GM19452 (cell line): ENCODE measurements around the gene MYO18B.

Experiments
- ATAC-seq: cut with Tn5 transposase; IDR thresholded peaks from one replicate; pipeline ENCODE4 v1.9.1; 2021; ENCODE audit not compliant: unreplicated experiment

MYO18B gene

DNA sequence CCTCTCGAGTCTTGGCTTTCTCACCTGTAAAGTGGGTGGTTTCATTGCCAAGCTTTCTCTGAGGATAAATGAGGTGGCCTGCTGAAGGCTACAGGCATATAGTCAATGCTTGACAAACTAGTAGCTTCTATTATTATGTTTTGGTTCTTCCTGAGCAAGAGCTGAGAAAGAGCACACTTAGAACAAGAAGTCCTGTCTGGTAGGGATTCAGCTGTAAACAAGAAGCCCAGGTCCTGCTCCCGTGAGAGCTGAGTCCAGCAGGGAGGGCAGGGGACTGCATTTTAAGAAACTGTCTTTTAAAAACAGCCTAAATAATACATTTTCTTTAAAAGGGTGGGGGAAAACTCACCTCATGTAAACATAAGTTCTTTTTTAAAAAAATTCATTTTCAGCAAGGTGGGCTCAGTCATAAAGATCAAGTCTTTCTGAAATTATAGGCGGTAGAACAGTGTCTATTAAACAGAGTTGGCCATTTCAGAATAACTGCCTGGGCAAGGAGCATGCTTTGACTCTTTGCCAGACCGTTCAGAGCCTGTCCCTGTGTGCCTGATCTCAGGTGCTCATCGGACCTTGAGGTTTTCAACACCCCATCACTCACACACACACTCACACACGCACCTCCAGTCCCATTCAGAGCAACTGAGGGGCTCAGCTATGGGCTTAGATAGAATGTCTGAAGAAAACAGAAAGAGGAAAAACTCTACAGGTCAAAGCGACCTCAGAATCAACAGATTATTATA, 29.2 kb upstream of the MYO18B start:
- ATAC-seq = no peak

DNA sequence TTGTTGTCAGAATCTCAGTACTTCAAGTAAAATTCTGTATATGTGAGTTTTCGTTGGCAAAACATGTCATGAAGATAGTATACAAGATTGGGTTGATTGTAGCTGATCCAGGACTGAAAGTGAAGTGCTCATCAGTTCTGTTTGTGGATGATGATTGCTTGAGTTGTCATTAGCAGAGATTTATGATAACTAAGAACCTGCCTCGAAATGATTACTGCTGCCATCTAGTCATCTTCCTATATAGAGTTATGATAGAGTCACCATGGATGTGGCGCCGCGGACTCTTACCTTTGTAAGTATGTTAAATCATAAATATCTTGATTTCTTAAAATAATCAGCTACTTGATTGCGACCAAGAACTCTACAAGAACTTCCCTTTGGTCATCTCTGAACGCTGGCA, 27.9 kb upstream of the MYO18B start:
- no peak for ATAC-seq

DNA sequence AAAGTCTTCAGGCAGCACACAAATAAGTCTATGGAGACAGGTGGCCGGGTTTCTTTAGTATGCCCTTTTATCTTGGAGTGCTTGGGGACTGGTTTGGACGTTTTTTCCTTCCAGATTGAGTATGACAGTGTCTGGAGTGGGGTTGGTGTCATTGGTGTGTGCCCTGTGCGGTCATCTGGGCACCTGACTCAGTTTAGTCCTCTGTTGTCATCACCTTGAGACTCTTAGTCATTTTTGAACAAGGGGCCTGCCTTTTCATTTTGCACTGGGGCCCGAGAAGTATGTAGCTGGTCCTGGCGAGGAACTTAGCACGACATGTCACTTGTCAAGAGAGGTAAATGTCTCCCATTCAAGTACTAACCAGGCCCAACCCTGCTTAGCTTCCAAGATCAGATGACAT, 27.2 kb upstream of the MYO18B start:
- ATAC-seq = no peak

DNA sequence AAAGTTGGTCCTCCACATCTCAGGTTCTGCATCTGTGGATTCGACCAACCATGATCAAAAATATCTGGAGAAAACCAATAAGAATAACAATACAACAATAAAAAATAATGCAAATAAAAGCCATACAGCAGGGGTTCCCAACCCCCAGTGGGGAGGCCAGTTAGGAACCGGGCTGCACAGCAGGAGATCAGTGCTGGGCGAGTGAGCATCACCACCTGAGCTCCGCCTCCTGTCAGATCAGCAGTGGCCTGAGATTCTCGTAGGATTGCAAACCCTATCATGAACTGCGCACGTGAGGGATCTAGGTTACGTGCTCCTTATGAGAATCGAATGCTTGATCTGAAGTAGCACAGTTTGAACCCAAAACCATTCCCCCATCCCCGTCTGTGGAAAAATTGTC, 25.4 kb upstream of the MYO18B start:
- ATAC-seq = no peak

DNA sequence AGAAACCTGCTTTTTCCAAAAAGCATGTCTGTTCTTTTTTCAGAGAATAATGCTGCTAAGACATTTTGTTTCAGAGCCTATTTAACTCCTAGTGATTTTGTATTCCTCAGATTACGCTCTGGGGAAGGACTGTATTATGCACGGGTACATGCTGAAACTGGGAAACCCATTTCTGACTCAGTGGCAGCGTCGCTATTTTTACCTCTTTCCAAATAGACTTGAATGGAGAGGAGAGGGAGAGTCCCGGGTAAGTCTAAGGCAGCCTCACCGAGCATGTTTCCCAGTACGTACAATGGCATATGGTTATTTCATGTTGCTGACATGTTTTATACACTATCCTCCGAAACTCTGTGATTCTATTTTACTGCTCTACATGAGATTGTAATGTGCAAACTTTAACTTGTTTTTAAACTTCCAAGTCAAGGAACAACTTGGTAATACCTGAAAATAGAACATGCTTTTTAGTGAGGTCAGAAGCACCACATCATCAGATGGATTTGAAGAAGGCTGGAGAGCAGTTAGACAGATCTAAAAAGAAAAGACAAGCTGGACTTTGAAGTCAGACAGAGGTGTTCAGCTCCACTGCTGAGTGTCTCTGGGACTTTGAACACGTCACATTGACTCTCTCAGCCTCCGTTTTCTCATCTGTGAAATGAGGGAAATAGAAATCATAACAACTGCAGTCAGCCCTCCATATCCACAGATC, 23.7 kb upstream of the MYO18B start:
- no peak for ATAC-seq

- ATAC-seq = no peak
These were observed 19.8 kb upstream of the MYO18B start for GRCh38 chr22:25722223-25722622.

DNA sequence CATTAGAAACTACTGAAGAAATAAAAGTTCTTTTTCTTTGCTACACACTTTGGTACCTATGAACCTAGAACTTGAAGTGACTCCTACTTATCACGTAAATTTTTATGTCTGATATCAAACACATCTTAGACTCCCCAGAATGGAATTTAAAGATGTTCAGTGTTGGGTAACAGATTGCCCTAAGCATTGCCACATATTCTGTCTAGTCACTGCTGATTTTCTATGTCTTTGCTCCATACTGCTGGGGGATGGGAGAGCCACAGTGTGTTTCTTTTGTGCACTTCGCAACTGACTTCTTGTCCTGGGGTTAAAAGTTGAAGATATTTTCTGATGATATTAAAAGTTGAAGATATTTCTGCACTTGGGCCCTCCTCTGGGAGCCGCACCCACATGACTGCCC, 19.4 kb upstream of the MYO18B start:
- no peak for ATAC-seq

GRCh38 chr22:25726241-25726640, 15.7 kb upstream of the MYO18B start:
- no peak for ATAC-seq

GRCh38 chr22:25728071-25728470, 13.9 kb upstream of the MYO18B start:
- ATAC-seq = no peak

- no peak for ATAC-seq
These were observed 12.7 kb upstream of the MYO18B start for GRCh38 chr22:25729016-25729995.

DNA sequence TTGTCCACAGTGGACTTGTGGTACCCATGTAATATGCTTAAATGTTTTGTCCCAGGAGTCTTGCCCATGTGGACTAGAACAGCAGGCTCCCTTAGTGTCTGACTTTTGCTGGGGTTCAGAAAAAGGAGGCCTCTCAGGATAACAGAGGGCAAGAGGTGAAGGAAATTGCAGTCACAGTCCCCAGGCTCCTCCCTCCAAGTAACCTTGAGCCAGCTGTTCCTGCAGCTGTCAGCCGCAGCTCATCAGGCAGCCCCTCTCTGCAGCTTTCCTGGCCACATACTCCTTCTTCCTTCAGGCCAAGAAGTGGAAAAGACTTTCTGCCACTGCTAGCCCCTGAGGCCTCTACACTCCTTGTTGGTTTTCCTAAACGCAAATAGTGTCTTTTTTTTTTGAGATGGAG, 6.3 kb upstream of the MYO18B start:
- ATAC-seq = no peak

GRCh38 chr22:25736378-25737011, 5.5 kb upstream of the MYO18B start:
- ATAC-seq = no peak

- no peak for ATAC-seq
These were observed 2.2 kb upstream of the MYO18B start for GRCh38 chr22:25739659-25740344.

GRCh38 chr22:25742918-25743708, 1.1 kb downstream of the MYO18B start:
- ATAC-seq = no peak

GRCh38 chr22:25744694-25745093, 2.7 kb downstream of the MYO18B start:
- no peak for ATAC-seq

GRCh38 chr22:25745341-25746011, 3.5 kb downstream of the MYO18B start:
- ATAC-seq = no peak

GRCh38 chr22:25746012-25746373, 4.0 kb downstream of the MYO18B start:
- no peak for ATAC-seq

GRCh38 chr22:25747245-25747944, 5.4 kb downstream of the MYO18B start:
- no peak for ATAC-seq

GRCh38 chr22:25748140-25748539, 6.2 kb downstream of the MYO18B start:
- no peak for ATAC-seq
